GM18951 (cell line): ENCODE data around the gene LRRFIP1.
"Not testable (repeated sequence)": the region's sequence is repeated elsewhere in the genome, so short reads cannot be mapped to it uniquely, and the experiment has no call there.

Source experiments
- POLR2A ChIP-seq: IDR thresholded peaks from 4 replicates; pipeline ENCODE4 v1.6.1; 2011; ENCODE audit warnings: mild to moderate bottlenecking; ENCODE audit not compliant: insufficient read length, insufficient read depth; ENCODE audit errors: extremely low read depth
- in situ Hi-C: fragments of 300-500 bp; cut with MboI; formaldehyde crosslinking; loops from one replicate; pipeline ENCODE4 v1.12.0; 2022; ENCODE audit warnings: low sequenced_read_pairs, mixed read lengths, inconsistent platforms; ENCODE audit not compliant: unreplicated experiment

LRRFIP1 gene

DNA sequence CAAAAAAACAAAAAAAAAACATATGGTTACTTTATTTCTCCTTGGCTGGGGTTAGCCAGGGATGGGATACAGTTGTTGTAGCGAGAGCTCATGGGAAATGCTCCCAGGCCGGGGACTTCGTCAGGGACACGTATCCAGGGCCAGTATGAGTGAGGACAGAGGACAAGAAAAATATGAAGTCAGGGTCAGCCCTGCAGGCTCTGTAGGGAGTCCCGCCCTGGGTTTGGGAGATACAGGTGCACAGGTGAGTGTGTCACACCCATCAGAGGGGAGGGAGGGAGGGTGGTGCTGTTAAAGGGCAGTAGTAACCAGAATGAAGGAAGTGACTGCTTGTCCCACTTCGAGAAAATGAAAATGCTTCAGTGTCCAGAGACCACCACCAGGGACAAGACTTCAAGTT lies 115.6 kb downstream of the LRRFIP1 start:
- in situ Hi-C loops = no loop called here
- TF ChIP-seq POLR2A = no peak

DNA sequence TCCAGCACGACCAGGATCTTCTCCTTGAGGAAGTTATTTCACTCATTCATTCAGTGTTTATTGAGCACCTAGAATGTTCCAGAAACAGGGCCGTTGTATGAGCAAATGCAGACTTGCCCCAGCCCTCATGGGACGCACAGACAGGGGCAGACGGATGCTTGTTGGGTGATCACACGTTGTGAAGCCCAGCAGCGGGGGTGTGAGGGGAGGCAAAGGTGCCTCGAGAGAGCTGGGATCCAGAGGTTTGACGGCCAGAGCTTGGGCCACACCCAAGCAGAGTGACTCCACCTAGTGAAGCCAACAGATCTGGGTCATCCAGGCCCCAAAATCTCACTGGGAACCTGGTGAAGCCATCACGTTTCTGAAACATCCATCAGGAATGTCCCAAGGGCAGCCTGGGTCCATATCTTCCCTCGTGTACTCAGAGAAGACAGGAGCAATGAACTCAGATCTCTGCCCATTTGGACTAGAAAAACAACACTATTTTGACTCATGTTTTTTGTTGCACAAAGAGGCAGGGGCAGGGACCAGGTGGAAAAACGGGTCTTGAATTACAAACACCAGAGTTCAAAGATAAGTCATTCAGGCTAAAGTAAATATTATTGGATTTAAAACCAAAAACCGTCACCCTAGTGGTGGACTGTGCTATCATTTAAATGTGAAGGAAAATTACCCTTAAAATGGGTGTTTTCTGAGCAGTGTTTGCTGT lies 116.3 kb downstream of the LRRFIP1 start:
- in situ Hi-C loops = no loop called here
- no peak for TF ChIP-seq POLR2A

DNA sequence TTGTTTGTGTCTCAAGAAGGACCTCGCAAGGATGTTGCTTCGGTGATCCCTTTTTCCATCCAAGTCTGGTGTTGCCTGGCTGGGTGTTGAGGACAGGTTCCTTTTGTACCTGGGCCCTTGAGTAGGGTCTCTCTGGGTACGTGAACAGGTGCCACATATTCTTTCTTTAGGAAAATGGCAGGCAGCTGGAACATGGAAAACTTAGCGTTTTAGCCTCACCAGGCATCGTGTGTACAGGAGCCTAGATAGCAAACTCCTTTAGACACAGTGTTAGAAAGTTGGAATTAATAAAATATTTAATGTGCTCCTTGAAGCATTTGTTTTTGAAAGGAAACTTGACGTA lies 116.9 kb downstream of the LRRFIP1 start:
- no peak for TF ChIP-seq POLR2A
- in situ Hi-C loops = no loop called here

DNA sequence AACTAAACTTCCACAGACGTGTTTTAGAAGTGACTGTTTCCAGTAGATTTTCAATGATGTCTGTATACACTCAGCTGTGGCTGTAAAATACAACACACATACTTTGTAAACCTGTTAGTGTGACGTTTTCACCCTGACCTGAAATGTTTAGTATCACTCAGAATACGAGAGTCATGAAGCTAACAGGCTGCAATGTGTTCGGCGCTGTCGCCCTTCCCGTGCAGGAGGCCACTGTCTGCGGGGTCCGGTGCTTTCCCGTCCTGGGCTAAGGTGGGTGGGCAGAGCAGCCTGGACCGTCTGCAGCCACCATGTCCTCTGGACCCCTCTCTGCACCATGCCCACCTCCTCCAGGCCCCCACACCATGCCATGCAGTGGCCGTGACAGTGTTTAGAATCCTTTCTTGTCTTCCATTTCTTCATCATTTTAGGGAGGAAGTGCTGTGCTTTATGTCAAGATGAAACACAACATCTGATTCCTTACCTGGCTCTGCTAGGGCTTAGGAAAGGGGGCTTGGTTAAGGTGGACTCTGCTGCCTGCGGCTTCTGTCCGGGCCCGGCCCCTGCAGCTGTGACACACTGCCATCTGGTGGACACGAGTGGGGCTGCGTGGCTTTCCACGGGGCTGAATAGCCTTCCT lies 117.3 kb downstream of the LRRFIP1 start:
- in situ Hi-C loops = no loop called here
- TF ChIP-seq POLR2A = peak; percentile 30

DNA sequence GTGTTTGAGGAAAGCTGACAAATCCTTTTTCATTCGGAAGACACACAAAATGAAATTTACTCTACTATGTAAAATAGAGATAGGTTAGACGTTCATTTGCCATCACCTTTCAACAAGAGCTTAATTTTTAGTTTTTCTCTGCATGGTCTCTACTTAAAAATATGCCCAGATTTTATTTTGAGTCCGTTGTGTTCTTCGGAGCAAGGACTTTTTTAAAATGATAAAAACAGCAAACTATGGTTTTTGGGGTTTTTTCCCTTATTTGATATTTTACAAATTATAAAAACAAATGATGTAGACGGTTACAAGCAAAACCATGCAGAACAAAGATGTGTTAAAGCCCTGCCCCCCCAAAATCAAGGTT lies 117.8 kb downstream of the LRRFIP1 start:
- no peak for TF ChIP-seq POLR2A
- in situ Hi-C loops = no loop called here

DNA sequence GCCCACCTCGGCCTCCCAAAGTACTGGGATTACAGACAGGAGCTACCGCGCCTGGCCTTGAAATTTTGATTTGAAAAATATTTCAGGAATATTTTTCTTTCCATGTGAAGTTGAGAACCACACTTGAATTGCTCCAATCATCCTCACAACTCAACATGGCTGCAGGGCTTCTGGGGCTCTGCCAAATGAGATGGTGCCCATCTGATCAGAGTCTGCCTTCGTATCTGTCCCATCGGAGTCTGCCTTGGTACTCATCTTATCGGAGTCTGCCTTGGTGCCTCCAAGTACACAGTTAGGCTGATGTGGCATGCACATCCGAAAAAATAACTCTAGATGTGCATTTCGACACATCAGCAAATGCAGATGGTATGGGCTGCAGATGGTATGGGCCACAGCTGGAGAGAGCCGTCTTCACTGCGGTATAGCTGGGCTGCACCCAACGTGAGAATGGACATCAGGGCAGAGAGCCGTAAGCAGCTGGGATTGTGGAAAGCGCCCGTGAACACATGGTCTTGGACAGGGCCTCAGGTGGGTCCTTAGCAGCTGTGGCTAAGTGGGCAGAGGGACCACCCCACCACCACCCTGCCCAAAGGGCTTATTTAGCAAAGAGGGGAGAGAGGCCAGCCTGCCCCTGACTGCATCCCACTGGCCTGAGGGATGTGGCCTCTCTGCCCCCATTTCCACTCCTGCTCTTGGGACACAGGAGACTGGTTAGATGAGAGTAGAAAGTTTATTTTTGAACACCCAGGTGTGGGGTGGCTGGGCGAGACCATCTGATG lies 119.1 kb downstream of the LRRFIP1 start:
- in situ Hi-C loops = no loop called here
- no peak for TF ChIP-seq POLR2A

DNA sequence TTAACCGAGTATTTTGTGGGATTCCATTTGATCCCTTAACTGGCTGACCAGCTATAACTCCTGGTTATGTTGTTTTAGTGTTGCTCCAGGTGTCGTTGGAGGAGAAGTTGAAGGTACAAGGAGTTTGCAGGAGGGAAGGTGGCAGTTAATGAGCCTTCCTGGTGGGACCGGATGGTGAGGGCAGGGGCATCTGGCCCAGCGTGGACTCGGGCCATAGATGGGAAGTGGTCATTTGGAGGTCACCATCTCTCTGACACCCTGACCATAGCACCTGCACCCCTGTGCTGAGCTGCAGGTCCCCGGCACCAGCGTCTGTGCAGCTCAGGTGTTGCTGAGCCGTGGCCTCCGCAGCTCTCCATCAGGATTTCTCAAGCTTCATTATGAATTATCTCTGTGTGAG lies 119.8 kb downstream of the LRRFIP1 start:
- TF ChIP-seq POLR2A = no peak
- in situ Hi-C loops = no loop called here

DNA sequence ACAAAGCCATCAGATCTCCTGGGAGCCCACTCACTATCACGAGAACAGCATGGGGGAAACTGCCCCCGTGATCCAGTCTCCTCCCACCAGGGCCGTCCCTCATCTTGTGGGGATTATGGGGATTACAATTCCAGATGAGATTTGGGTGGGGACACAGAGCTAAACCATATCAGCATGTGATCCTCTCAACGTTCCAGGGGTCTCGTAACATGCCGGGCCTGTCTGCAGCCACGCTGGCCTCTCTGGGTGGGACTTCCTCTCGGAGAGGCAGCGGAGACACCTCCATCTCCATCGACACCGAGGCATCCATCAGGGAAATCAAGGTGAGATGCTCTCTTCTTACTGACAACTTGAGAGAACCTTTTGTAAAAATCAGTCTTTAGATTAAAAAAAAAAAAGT lies 121.6 kb downstream of the LRRFIP1 start:
- in situ Hi-C loops = no loop called here

DNA sequence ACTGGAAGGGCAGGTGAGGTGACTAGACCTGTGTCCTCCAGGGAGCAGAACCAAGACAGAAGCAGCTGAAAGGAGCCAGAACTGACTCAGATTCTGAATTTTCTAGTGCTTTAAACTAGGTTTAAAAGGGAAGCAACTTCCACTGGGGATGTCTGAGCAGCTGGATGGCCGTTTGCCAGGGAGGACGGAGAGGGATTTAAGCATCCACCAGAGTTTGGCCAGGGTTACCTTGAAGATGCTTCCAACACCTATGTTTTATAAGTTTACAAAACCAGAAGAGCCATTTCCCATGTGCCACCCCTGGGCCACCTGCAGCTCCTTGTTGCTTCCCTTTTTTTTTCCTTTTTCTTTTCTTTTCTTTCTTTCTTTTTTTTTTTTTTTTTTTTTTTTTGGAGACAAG lies 122.6 kb downstream of the LRRFIP1 start:
- in situ Hi-C loops = no loop called here
- no peak for TF ChIP-seq POLR2A

More for the DNA sequence above, 121.6 kb downstream of the LRRFIP1 start:
- no peak for TF ChIP-seq POLR2A

DNA sequence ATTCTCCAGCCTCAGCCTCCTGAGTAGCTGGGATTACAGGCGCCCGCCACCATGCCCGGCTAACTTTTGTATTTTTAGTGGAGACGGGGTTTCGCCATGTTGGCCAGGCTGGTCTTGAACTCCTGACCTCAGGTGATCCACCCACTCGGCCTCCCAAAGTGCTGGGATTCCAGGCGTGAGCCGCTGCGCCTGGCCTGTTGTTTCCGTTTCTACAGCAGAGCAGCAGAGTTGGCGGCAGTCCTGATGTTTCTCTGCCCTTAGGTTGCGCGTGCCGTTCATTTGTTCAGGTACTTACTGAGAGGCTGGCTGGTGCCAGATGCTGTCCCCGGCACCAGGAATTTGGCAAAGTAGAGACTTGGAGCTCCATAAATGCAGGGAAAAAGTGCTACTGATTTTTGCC lies 123.1 kb downstream of the LRRFIP1 start:
- in situ Hi-C loops = not testable (repeated sequence)

DNA sequence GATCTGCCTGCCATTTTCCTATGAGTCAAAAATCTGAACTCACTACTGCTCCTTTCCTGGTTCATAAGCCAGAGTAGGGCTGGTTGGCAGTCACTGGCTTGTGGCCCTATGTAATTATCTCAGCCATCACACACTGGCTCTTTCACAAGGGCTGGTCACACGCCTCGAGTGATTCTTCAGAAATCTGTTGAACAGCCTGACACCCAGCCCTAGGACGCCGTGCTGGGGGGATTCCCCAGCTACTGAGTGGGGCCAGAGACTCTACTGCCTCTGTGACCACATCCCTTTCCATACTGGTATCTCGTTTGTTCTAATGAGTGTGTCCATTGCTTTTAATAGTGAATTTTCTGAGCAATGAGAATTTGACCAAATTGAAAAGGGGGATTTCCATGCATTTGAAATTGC lies 125.4 kb downstream of the LRRFIP1 start:
- in situ Hi-C loops = no loop called here
- TF ChIP-seq POLR2A = no peak

DNA sequence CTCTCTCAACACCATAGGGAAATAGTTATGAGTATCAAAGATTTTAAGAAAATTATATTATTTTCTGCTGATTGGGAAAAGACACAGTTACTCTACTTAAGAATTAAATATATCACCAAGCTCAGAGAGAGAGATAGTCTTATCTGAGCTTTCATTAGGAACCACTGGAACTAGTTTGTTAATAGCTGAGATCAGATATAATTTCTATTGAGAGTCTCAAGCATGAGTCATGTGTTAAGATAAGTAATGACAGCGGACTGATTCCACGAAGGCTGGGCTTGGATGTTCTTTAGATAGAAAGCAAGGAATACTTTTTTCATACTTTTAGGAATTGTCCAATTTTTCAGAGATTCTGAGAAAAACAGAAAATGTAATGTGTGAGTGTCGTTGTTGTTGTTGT lies 126.8 kb downstream of the LRRFIP1 start:
- in situ Hi-C loops = no loop called here
- no peak for TF ChIP-seq POLR2A

DNA sequence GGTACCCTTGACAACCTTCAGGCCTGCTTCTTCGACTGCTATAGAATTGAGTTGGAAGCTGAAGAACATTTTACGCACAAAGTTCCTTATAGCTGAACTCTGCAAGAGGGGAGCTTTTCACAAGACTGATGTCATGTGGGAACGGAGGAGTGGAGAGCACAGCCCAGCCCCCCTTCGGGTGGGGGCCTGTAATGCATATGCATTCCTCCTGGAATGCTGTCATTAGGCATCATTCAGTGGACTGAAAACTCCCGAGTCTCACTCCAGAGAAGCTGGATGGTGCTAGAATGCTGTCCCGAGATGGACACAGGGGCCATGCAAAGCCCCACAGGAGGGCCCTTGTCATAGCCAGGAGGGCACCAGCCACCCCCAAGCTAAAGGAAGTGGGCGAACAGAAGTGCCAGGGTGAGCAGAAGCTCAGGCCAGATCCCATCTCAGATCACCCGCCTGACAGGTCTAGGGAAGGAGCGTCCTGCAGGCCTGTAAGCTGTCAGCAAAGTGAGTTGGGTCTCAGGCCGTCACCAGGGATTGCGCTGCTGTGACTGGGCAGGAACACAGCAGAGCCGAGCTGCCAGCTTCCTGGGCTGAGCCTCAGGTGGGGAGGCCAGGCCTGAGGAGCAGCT lies 127.3 kb downstream of the LRRFIP1 start:
- in situ Hi-C loops = no loop called here
- TF ChIP-seq POLR2A = no peak
